HEK293T (cell line): ENCODE data around the gene OR8D2.

ENCODE experiments used
- CTCF ChIA-PET: fragments of 350-600 bp; formaldehyde crosslinking; extraction: SDS; loops from one replicate; lab custom pipeline; 2021; ENCODE audit warnings: antibody characterized with exemption, inconsistent platforms; lab: Yijun Ruan, JAX
- POLR2A ChIA-PET: fragments of 350-600 bp; formaldehyde crosslinking; extraction: SDS; loops from one replicate; lab custom pipeline; 2020; ENCODE audit warnings: antibody characterized with exemption, inconsistent platforms; lab: Yijun Ruan, JAX
- DNase-seq: peaks from one replicate; pipeline ENCODE4 v3.0.0; 2012; ENCODE audit warnings: mixed read lengths; ENCODE audit errors: extremely low spot score
- ARNT ChIP-seq: fragments of 450-650 bp; IDR thresholded peaks from 2 replicates; pipeline ENCODE4 v1.6.1; 2017; ENCODE audit warnings: mild to moderate bottlenecking
- BHLHE40 ChIP-seq: fragments of 450-650 bp; IDR thresholded peaks from 2 replicates; pipeline ENCODE4 v1.6.1; 2016; ENCODE audit warnings: mild to moderate bottlenecking, moderate library complexity, borderline replicate concordance
- CTBP1 ChIP-seq: fragments of 450-650 bp; IDR thresholded peaks from 2 replicates; pipeline ENCODE4 v1.6.1; 2016; ENCODE audit warnings: borderline replicate concordance
- ELF4 ChIP-seq: fragments of 450-650 bp; IDR thresholded peaks from 2 replicates; pipeline ENCODE4 v1.6.1; 2017; ENCODE audit warnings: antibody characterized with exemption
- FOXA1 ChIP-seq: fragments of 450-650 bp; IDR thresholded peaks from 2 replicates; pipeline ENCODE4 v1.6.1; 2016; ENCODE audit warnings: mild to moderate bottlenecking
- FOXK2 ChIP-seq: fragments of 450-650 bp; IDR thresholded peaks from 2 replicates; pipeline ENCODE4 v1.6.1; 2016; ENCODE audit warnings: mild to moderate bottlenecking
- FOXM1 ChIP-seq: fragments of 450-650 bp; IDR thresholded peaks from 2 replicates; pipeline ENCODE4 v1.6.1; 2017; ENCODE audit warnings: mild to moderate bottlenecking, borderline replicate concordance
- HDGF ChIP-seq: fragments of 450-650 bp; IDR thresholded peaks from 2 replicates; pipeline ENCODE4 v1.6.1; 2017; ENCODE audit warnings: antibody characterized with exemption, borderline replicate concordance
- L3MBTL2 ChIP-seq: fragments of 450-650 bp; conservative IDR thresholded peaks from 2 replicates; pipeline ENCODE4 v1.6.1; 2016; ENCODE audit warnings: mild to moderate bottlenecking
- LEF1 ChIP-seq: fragments of 450-650 bp; IDR thresholded peaks from 2 replicates; pipeline ENCODE4 v1.6.1; 2017; ENCODE audit warnings: mild to moderate bottlenecking, borderline replicate concordance
- NFRKB ChIP-seq: fragments of 450-650 bp; IDR thresholded peaks from 2 replicates; pipeline ENCODE4 v1.6.1; 2016; ENCODE audit warnings: mild to moderate bottlenecking, moderate library complexity
- PKNOX1 ChIP-seq: fragments of 450-650 bp; IDR thresholded peaks from 2 replicates; pipeline ENCODE4 v1.6.1; 2016
- SP1 ChIP-seq: fragments of 450-650 bp; IDR thresholded peaks from 2 replicates; pipeline ENCODE4 v1.6.1; 2017
- SUZ12 ChIP-seq: fragments of 450-650 bp; IDR thresholded peaks from 2 replicates; pipeline ENCODE4 v1.6.1; 2016; ENCODE audit warnings: mild to moderate bottlenecking
- TARDBP ChIP-seq: fragments of 450-650 bp; IDR thresholded peaks from 2 replicates; pipeline ENCODE4 v1.6.1; 2016
- ZNF384 ChIP-seq: fragments of 450-650 bp; IDR thresholded peaks from 2 replicates; pipeline ENCODE4 v1.6.1; 2016

OR8D2 gene, protein sequence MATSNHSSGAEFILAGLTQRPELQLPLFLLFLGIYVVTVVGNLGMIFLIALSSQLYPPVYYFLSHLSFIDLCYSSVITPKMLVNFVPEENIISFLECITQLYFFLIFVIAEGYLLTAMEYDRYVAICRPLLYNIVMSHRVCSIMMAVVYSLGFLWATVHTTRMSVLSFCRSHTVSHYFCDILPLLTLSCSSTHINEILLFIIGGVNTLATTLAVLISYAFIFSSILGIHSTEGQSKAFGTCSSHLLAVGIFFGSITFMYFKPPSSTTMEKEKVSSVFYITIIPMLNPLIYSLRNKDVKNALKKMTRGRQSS

GRCh38 chr11:124320097-124320496 is at the start of gene OR8D2:
Gene OR8D2, minus strand, starts transcription at chr11:124320197. Its CDS starts 0 bp downstream, at chr11:124320197.
- ChIA-PET POLR2A (no interaction called here), CTCF (no interaction called here)
- TF ChIP-seq LEF1 (no peak), ARNT (no peak), FOXA1 (no peak), CTBP1 (no peak), FOXK2 (no peak), FOXM1 (no peak)
- no peak for DNase-seq

DNA sequence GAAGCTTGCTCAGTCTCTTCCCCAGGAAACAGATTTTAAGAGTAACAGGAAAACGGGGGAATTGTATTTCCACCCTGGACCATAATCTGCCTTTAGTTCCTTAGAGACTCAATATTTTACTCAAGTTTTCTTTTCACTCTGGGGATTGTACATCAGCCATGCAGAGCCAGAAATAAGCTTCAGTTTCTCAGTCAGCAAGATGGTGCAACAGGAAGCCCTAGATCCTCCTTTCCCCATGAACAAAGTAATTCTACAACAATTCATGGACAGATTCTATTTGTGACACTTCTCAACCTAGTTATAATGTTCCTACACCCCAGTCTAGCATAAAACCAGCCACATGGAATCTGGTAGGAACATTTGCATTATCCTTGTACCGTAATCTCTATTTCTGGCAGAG is 39.6 kb upstream of the OR8D2 start:
- TF ChIP-seq FOXK2 (no peak), L3MBTL2 (no peak), FOXM1 (no peak), LEF1 (no peak), PKNOX1 (no peak)
- ChIA-PET POLR2A (no interaction called here), CTCF (no interaction called here)
- DNase-seq, result no peak

DNA sequence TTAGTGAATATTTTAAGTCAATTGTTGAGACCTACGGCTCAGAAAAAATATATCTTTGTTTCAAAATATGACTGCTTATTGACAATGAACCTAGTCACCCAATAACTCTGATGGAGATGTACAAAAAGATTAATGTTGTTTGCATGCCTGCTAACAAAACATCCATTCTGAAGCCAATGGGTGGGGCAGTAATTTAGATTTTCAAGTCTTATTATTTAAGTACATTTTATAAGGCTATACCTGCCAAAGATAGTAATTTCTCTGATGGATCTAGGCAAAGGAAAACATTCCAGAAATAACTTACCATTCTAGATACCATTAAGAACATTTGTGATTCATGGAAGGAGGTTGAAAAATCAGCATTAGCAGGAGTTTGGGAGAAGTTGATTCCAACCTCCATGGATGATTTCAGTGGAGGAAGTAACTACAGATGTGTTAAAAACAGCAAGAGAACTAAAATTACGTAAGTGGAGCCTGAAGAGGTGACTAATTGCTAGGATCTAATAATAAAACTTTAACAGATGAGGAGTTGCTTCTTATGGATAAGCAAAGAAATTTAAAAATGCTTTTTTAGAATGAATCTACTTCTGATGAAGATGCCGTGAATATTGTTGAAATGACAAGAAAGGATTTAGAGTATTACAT is 26.4 kb upstream of the OR8D2 start:
- POLR2A ChIA-PET, result no interaction called here
- CTCF ChIA-PET, result no interaction called here
- TF ChIP-seq LEF1 (no peak), ELF4 (no peak), HDGF (no peak), TARDBP (no peak), ZNF384 (no peak), ARNT (no peak), FOXM1 (no peak), FOXA1 (no peak), L3MBTL2 (no peak), SP1 (no peak), SUZ12 (no peak), PKNOX1 (no peak), FOXK2 (no peak), NFRKB (no peak), CTBP1 (no peak), BHLHE40 (no peak)
- no peak for DNase-seq

DNA sequence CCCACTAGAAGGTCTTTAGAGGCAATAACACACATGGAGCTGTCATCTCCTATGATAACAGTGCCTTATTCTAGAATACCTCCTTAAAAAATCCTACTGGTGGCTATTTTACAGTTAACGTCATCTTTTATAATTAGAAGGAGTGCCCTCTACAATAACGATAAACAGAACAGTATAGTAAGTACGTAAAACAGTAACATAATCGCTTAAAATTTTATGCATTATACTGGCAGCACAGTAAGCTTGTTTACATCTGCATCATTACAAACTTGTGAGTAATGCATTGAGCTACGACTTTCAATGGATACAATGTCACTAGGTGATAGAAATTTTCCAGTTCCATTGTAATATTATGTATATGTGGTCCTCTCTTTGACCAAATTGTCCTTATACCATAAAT is 24.3 kb upstream of the OR8D2 start:
- no peak for DNase-seq
- ChIA-PET CTCF (no interaction called here), POLR2A (no interaction called here)

GRCh38 chr11:124340142-124340447 is 20.1 kb upstream of the OR8D2 start:
- no peak for DNase-seq
- ChIA-PET CTCF (no interaction called here), POLR2A (no interaction called here)
- no peak for TF ChIP-seq SP1
- no peak for TF ChIP-seq PKNOX1
- no peak for TF ChIP-seq BHLHE40
- no peak for TF ChIP-seq HDGF
- TF ChIP-seq FOXA1, result no peak
- TF ChIP-seq L3MBTL2, result no peak
- TF ChIP-seq FOXM1, result no peak

More for the DNA sequence above, 24.3 kb upstream of the OR8D2 start:
- TF ChIP-seq FOXK2, result no peak
- TF ChIP-seq SUZ12, result no peak
- no peak for TF ChIP-seq L3MBTL2
- TF ChIP-seq BHLHE40, result no peak
- TF ChIP-seq PKNOX1, result no peak
- no peak for TF ChIP-seq TARDBP
- no peak for TF ChIP-seq CTBP1
- TF ChIP-seq HDGF, result no peak
- TF ChIP-seq FOXA1, result no peak
- no peak for TF ChIP-seq ELF4
- TF ChIP-seq NFRKB, result no peak
- no peak for TF ChIP-seq FOXM1
- TF ChIP-seq ZNF384, result no peak
- no peak for TF ChIP-seq LEF1
